Psoas muscle (tissue), 8 donors: Measurements from ENCODE around the gene CCDC85B. TPM values are rescaled to one million over a fixed set of nuclear protein-coding genes. Genes with fewer than 3 reads are reported as not detected.

Source experiments
- ATAC-seq, 4 donors: fragments of 200-7000 bp; cut with Tn5 transposase; one replicate each; pipeline ENCODE4 v1.9.1; 2020; ENCODE audit warnings: moderate library complexity in 3 of 4, mild to moderate bottlenecking in 2 of 4
- DNase-seq, 2 donors: peaks; one replicate each; pipeline ENCODE4 v3.0.0-alpha.2; 2020
- H3K27ac ChIP-seq: fragments of 200-600 bp; one replicate; pipeline ENCODE4 v1.8.0; 2022
- H3K27me3 ChIP-seq, 3 donors: fragments of 200-600 bp in 1 of 3; one replicate each; pipeline versions ENCODE4 v1.6.1 to v1.8.0; 2013 to 2022; ENCODE audit warnings: low read length in 2 of 3, mild to moderate bottlenecking in 2 of 3, moderate library complexity in 1 of 3; ENCODE audit not compliant: insufficient read depth in 3 of 3
- H3K36me3 ChIP-seq, 2 donors: fragments of 200-600 bp in 1 of 2; one replicate each; pipeline versions ENCODE4 v1.6.1 to v1.8.0; 2013 to 2022; ENCODE audit warnings: low read depth in 1 of 2, mild to moderate bottlenecking in 1 of 2, moderate library complexity in 1 of 2; ENCODE audit not compliant: insufficient read depth in 1 of 2
- H3K4me1 ChIP-seq: fragments of 200-600 bp; one replicate; pipeline ENCODE4 v1.8.0; 2022
- H3K4me3 ChIP-seq: fragments of 200-600 bp; one replicate; pipeline ENCODE4 v1.8.0; 2022; ENCODE audit warnings: mild to moderate bottlenecking
- H3K9me3 ChIP-seq: fragments of 200-600 bp; one replicate; pipeline ENCODE4 v1.8.0; 2022
- CTCF ChIP-seq: fragments of 200-600 bp; IDR thresholded peaks from one replicate; pipeline ENCODE4 v1.8.0; 2022; ENCODE audit warnings: antibody characterized with exemption
- WGBS, 3 donors: extraction: QIAGEN DNeasy Blood & Tissue Kit; methylation state at CpG; one replicate each; pipeline versions ENCODE4 v1.1.6 to v1.1.7; 2013; 5-methylcytosine and 5-hydroxymethylcytosine counted together
- intact Hi-C, 2 donors: fragments of 100-400 bp; cut with DNase I; formaldehyde crosslinking; loops; one replicate each; pipeline versions ENCODE4 v1.11.0 to v1.14.2; 2022
- polyA plus RNA-seq, 3 donors: library from polyadenylated mRNA; stranded (reverse); fragments of 200-250 nt; gene quantifications; one replicate each; pipeline ENCODE4 v1.2.3, GENCODE V29; 2013
- total RNA-seq, 4 donors: library from RNA; stranded (reverse); fragmentation: NEBNext Ultra II Directional in 2 of 4; extraction: Animal tissue kit (Norgen Biotek cat#: 25700) in 2 of 4; gene quantifications; one replicate each; pipeline versions ENCODE4 v1.2.1 to v1.2.4, GENCODE V29; 2021 to 2023
- donor health status: healthy with polysubstance abuse.
- donor health status: DM: no; HTN: no; CAD: no; lungs with moderate emphysema.
- donor health status: Bipolar disorder and iron deficiency.
- donor health status: healthy.
- donor health status: DM: yes; HTN: yes; CAD: no.
- donor health status: DM: no; HTN: no; CAD: no.
- donor health status: DM: no; HTN: no; CAD: no.
- donor health status: DM: yes; HTN: yes; CAD: no.

Gene CCDC85B
- total and polyA plus RNA-seq, 7 donors, result 16.7 to 39.6 (median 26.5) TPM

- TF ChIP-seq CTCF, result no peak
- H3K27me3 ChIP-seq, result no peaks in the 10 kb centered on the region
- DNase-seq, result no peak
- intact Hi-C loops, result loop anchor here in 1 of 2 donors (1.0 kb wide), 1 partner anchor 104 kb away; no protein-coding TSS in a partner anchor
- H3K4me1 ChIP-seq, result peaks cover 9% of the 10 kb centered on the region
- H3K27ac ChIP-seq, result no peak overlapping the region
- no peak overlapping the region for H3K4me3 ChIP-seq
- no peaks in the 10 kb centered on the region for H3K9me3 ChIP-seq
- no peak for ATAC-seq
- WGBS, 3 donors, result 79 to 82% (median 80%) methylated on average over 28 of the region's 28 CpGs
- peaks cover 9 to 49% of the 10 kb centered on the region in 2 donors for H3K36me3 ChIP-seq
These were observed 6.4 kb upstream of the CCDC85B start for GRCh38 chr11:65883786-65884715.

GRCh38 chr11:65884716-65885092, 5.8 kb upstream of the CCDC85B start:
- TF ChIP-seq CTCF, result peak; percentile 99
- H3K4me1 ChIP-seq, result peaks cover 15% of the 10 kb centered on the region
- H3K27ac ChIP-seq, result no peak overlapping the region
- WGBS, 3 donors, result 19 to 32% (median 22%) methylated on average over 8 to 9 of the region's 9 CpGs
- H3K9me3 ChIP-seq, result no peaks in the 10 kb centered on the region
- H3K4me3 ChIP-seq, result no peak overlapping the region
- peaks cover 9 to 49% of the 10 kb centered on the region in 2 donors for H3K36me3 ChIP-seq
- DNase-seq (peak; percentile 80 to 87), ATAC-seq (peak; percentile 37 to 52 (median 44))
- H3K27me3 ChIP-seq, result no peaks in the 10 kb centered on the region
- intact Hi-C loops, result loop anchor here (1.0 to 5.0 kb wide), 2 partner anchors 78 to 104 kb away; partner anchors contain the start of gene SART1 (in 2 of the 2)

- intact Hi-C loops, result loop anchor here (5.0 kb wide), 1 partner anchor 77 kb away; the partner anchor contains the start of gene SART1 (in 2 of the 2)
- Histone ChIP-seq H3K9me3 (no peaks in the 10 kb centered on the region), H3K27me3 (no peaks in the 10 kb centered on the region), H3K27ac (no peak overlapping the region), H3K4me3 (no peak overlapping the region), H3K36me3 (peaks cover 9 to 49% of the 10 kb centered on the region in 2 donors), H3K4me1 (peaks cover 19% of the 10 kb centered on the region)
- no peak for DNase-seq
- ATAC-seq, result no peak
- WGBS, 3 donors, result 89 to 94% (median 91%) methylated on average over 7 of the region's 7 CpGs
- TF ChIP-seq CTCF, result no peak
These were observed 5.2 kb upstream of the CCDC85B start for GRCh38 chr11:65885231-65885630.

GRCh38 chr11:65885808-65886536, 4.5 kb upstream of the CCDC85B start:
- no peak for TF ChIP-seq CTCF

More at GRCh38 chr11:65885808-65886536, 4.5 kb upstream of the CCDC85B start:
- ATAC-seq (no peak), DNase-seq (no peak)
- H3K4me3 ChIP-seq, result no peak overlapping the region
- peaks cover 9 to 49% of the 10 kb centered on the region in 2 donors for H3K36me3 ChIP-seq
- H3K27ac ChIP-seq, result no peak overlapping the region
- H3K4me1 ChIP-seq, result peaks cover 19% of the 10 kb centered on the region
- intact Hi-C loops, result loop anchor here (2.0 to 5.0 kb wide), 3 partner anchors 25 to 103 kb away; partner anchors contain the start of genes SART1 (in 2 of the 2) and MUS81 (in 1 of the 2)
- no peaks in the 10 kb centered on the region for H3K9me3 ChIP-seq
- 89 to 93% (median 91%) methylated on average over 12 of the region's 12 CpGs for WGBS, 3 donors
- no peaks in the 10 kb centered on the region for H3K27me3 ChIP-seq
